CD4-positive, alpha-beta T cell treated with Interleukin-15 for 4 hours (primary cell): ENCODE measurements around the gene SYCN.

Experiments
- DNase-seq: peaks from one replicate; pipeline ENCODE4 v3.0.0-alpha.2; 2020; ENCODE audit warnings: low spot score

Gene SYCN

GRCh38 chr19:39155114-39155700 is 48.9 kb downstream of the SYCN start:
- DNase-seq: no peak

- DNase-seq: no peak
These were observed 49.4 kb downstream of the SYCN start for GRCh38 chr19:39154629-39155100.

- DNase-seq: no peak
These were observed 49.9 kb downstream of the SYCN start for GRCh38 chr19:39154100-39154628.
